Parathyroid adenoma (tissue), 2 donors: ENCODE measurements around the gene LARGE2.

ENCODE experiments used
- H2AFZ ChIP-seq: fragments of 300-600 bp; sonication (generic); one replicate; pipeline ENCODE4 v1.7.0; 2017; ENCODE audit warnings: antibody characterized with exemption, mild to moderate bottlenecking
- H3K27ac ChIP-seq: fragments of 300-600 bp; sonication (generic); one replicate; pipeline ENCODE4 v1.7.0; 2017
- H3K27me3 ChIP-seq: fragments of 300-600 bp; sonication (generic); one replicate; pipeline ENCODE4 v1.7.0; 2017; ENCODE audit warnings: low read length; ENCODE audit not compliant: control insufficient read depth, insufficient read depth
- H3K36me3 ChIP-seq: fragments of 300-600 bp; sonication (generic); one replicate; pipeline ENCODE4 v1.7.0; 2017; ENCODE audit warnings: low read length; ENCODE audit not compliant: control insufficient read depth, insufficient read depth
- H3K4me1 ChIP-seq: fragments of 300-600 bp; sonication (generic); one replicate; pipeline ENCODE4 v1.7.0; 2017; ENCODE audit warnings: control low read depth
- H3K4me2 ChIP-seq: fragments of 300-600 bp; sonication (generic); one replicate; pipeline ENCODE4 v1.7.0; 2017; ENCODE audit warnings: low read length
- H3K4me3 ChIP-seq: fragments of 300-600 bp; sonication (generic); one replicate; pipeline ENCODE4 v1.7.0; 2017; ENCODE audit warnings: low read depth, low read length
- H3K79me2 ChIP-seq: fragments of 300-600 bp; sonication (generic); one replicate; pipeline ENCODE4 v1.7.0; 2017; ENCODE audit warnings: control low read depth
- H3K9ac ChIP-seq: fragments of 300-600 bp; sonication (generic); one replicate; pipeline ENCODE4 v1.7.0; 2017; ENCODE audit warnings: mild to moderate bottlenecking
- H3K9me3 ChIP-seq: fragments of 300-600 bp; sonication (generic); one replicate; pipeline ENCODE4 v1.7.0; 2017; ENCODE audit warnings: low read length; ENCODE audit not compliant: control insufficient read depth
- TF ChIP-seq, protein P1 (sequence below): fragments of 300-600 bp; sonication (generic); IDR thresholded peaks from one replicate; pipeline ENCODE4 v1.7.0; 2017; ENCODE audit warnings: antibody characterized with exemption, mild to moderate bottlenecking
- donor health status: primary hyperparathyroidism.

LARGE2 gene

DNA sequence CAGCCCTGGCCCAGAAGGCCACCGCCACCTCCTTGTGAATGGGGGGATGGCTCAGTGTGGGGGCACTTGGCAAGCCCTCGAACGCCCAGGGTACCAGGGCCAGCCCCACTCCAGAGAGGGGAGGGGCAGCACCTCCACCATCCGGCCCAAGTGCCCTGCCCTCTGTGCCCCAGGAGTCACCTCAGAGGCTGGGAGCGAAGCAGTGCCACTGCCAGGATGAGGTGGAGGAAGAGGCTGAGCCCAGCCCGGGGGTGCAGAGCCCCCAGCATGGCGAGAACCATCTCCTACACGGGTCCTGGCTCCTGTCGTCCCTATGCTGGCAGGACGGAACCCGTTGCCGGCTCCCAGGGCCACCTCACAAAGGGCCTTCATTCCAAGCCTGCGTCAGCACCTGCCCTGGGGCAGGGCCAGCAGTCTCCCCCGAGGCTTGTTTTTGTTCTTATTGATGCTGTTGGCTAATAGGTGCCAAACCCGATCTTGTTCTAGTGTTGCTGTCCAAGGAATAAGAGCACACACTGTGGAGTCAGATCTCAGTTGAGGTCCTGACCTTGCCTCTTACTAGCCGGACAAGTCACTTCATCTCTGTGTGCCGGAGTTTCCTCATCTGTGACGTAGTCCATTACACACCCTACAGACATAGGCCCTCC, 15.4 kb upstream of the LARGE2 start, which contains the start of gene FREY1:
Gene FREY1 (minus strand): TSS at position 307 of the 647 bp plus-strand sequence. CDS start 26 bp downstream, at position 281.
- Histone ChIP-seq H3K36me3 (no peaks in the 10 kb centered on the region), H3K27me3 (no peaks in the 10 kb centered on the region), H3K4me2 (no peak within 1 kb of the TSS), H2AFZ (no peak within 1 kb of the TSS), H3K27ac (no peak within 1 kb of the TSS), H3K9me3 (no peaks in the 10 kb centered on the region), H3K4me3 (no peak within 1 kb of the TSS), H3K4me1 (no peaks in the 10 kb centered on the region), H3K9ac (no peak within 1 kb of the TSS), H3K79me2 (no peaks in the 10 kb centered on the region)
- TF ChIP-seq, protein P1, sequence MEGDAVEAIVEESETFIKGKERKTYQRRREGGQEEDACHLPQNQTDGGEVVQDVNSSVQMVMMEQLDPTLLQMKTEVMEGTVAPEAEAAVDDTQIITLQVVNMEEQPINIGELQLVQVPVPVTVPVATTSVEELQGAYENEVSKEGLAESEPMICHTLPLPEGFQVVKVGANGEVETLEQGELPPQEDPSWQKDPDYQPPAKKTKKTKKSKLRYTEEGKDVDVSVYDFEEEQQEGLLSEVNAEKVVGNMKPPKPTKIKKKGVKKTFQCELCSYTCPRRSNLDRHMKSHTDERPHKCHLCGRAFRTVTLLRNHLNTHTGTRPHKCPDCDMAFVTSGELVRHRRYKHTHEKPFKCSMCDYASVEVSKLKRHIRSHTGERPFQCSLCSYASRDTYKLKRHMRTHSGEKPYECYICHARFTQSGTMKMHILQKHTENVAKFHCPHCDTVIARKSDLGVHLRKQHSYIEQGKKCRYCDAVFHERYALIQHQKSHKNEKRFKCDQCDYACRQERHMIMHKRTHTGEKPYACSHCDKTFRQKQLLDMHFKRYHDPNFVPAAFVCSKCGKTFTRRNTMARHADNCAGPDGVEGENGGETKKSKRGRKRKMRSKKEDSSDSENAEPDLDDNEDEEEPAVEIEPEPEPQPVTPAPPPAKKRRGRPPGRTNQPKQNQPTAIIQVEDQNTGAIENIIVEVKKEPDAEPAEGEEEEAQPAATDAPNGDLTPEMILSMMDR: no peak

DNA sequence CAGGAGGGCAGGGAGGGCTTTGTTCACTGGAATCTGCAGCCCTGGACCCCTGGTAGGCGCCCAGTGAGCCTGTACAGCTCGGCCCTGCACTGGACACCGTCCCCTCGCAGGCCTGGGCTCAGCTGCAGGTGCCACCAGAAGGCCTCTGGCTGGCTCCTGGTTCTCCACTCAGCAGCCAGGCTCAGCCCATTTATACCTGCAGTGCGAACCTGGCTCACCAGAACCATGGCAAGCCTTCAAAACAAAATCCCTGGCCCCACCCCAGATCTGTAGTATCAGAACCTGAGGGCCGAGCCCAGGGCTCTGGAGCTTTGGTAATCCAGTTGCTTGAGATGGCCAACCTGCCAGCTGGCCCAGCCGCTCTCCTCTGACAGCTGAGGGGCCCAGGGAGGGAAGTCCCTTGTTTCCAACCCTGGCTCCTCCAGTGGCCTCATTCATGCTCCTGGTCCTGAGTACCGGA, 14.5 kb upstream of the LARGE2 start:
- no peak overlapping the region for H3K27ac ChIP-seq
- no peaks in the 10 kb centered on the region for H3K4me1 ChIP-seq
- H3K4me2 ChIP-seq: no peak overlapping the region
- H3K4me3 ChIP-seq: no peak overlapping the region
- H3K79me2 ChIP-seq: no peaks in the 10 kb centered on the region
- H2AFZ ChIP-seq: no peak overlapping the region
- H3K9me3 ChIP-seq: no peaks in the 10 kb centered on the region
- no peak overlapping the region for H3K9ac ChIP-seq
- TF ChIP-seq, protein P1: no peak
- no peaks in the 10 kb centered on the region for H3K27me3 ChIP-seq
- H3K36me3 ChIP-seq: no peaks in the 10 kb centered on the region

DNA sequence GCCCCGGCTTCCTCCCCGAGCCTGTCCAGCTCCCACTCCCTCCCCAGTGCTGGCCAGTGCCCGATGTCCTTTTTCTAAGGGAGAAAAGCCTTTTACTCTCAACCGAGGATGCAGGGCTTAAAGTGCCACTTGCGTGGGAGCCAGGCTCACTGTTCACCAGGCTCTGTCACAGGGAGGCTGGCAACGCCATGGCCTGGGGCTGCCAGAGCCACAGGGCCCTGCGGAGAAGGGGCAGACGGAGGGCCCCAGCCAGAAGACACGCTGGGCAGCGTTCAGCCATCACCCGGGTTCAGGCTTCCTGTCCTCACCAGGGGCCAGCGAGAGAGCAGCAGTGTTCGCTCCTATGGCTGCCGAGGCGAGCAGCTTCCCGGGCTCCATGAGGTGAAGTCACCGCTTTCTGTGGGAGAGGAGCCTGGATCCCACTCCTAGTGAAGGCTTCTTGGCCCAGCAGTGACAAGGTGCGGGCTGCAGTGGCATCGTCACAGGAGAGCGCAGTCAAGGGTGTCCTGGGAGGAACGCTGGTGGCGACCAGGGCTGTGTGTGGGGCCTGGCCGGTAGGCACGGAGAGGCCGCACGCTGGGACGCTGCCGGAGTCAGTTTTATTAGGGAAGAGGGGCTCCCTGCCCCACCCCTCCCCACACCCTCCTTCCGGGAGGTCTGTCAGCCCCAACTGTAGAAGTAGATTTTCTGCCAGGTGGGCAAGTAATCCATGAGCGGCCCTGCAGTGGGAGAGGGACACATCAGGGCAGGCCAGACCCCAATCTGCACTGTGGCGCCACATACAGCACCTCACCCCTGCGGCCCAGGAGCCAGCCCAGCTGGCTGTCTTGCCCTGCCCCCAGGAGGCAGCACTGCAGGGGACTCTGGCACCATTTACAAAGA, 12.6 kb upstream of the LARGE2 start:
- Histone ChIP-seq H3K4me3 (no peak overlapping the region), H3K9me3 (no peaks in the 10 kb centered on the region), H3K27me3 (no peaks in the 10 kb centered on the region), H3K9ac (no peak overlapping the region), H3K4me2 (no peak overlapping the region), H3K36me3 (no peaks in the 10 kb centered on the region), H3K4me1 (no peaks in the 10 kb centered on the region), H3K79me2 (no peaks in the 10 kb centered on the region), H3K27ac (no peak overlapping the region), H2AFZ (no peak overlapping the region)
- TF ChIP-seq, protein P1: no peak

DNA sequence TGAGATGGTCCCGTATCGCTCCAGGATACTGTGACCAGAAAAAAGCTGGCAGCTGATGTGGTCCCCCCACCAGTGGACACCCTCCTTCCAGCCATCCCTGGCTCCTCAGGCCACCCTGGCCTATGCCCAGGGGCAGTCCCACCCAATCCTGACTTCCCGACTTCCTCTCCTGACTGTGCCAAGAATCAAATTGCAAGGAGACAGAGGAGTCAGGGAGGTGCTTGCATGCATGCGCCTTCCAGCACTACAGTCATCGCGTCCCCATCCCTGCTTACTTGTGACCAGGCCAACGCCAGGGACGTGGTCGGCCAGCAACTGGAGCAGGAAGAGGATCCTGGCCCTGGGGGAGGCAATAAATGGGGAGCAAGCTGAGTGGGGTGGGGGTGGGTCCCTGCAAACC, 11.8 kb upstream of the LARGE2 start:
- Histone ChIP-seq H3K27ac (no peak overlapping the region), H2AFZ (no peak overlapping the region), H3K4me1 (no peaks in the 10 kb centered on the region), H3K4me2 (no peak overlapping the region), H3K27me3 (no peaks in the 10 kb centered on the region), H3K9me3 (no peaks in the 10 kb centered on the region), H3K9ac (no peak overlapping the region), H3K36me3 (no peaks in the 10 kb centered on the region), H3K79me2 (no peaks in the 10 kb centered on the region), H3K4me3 (no peak overlapping the region)
- TF ChIP-seq, protein P1: no peak
